ENCODE results near the gene NR5A1. TPM values are rescaled to one million over a fixed set of nuclear protein-coding genes. Genes with fewer than 3 reads are reported as not detected.

NR5A1 gene
- total and polyA plus RNA-seq, 2 of the 13 experiments (the other 11 are each of a cell fraction or from before 2014, with no cell fraction given) = 28.9 to 44.7 TPM

DNA sequence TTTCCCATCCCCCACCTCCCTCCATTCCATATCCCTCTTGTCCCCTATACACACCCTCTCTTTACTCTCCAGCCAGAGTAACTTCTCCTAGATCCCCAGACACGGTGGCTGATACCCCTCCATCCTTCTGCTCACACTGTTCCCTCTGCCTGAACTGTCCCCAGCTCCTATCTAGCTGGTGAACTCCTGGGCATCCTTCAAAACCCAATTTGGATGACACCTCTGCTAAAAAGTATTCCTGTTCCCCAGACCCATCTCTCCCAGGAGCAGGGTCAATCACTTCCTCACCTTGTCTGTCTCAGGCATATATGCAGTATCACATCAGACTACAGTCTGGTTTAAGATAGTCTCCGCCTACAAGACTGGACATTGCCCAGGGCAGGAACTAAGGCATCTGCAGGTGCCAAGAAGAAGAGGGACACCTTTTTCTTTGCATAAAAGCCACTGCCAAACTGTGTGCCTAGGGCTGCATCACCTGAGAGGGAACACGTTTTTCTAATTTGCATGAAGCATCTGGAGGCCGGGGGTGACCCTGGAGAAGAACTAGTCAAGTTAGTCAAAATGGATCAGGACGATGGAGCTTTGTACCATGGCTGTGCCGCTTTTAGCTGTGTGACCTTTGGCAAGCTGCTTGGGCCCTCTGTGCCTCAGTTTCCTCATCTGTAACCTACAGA lies 27.1 kb downstream of the NR5A1 start (continued):
- TF ChIP-seq ZBTB40 (IDR thresholded peaks at IDR 0.05) (no peak), ZBTB40 (CRISPR knock-in tag; IDR thresholded peaks at IDR 0.05) (0 out of 2 replicates have a peak, but pooled peaks have one; percentile 26), ZNF496 (CRISPR knock-in tag; IDR thresholded peaks at IDR 0.05; ENCODE audit: insufficient replicate concordance) (no peak), CTCF (CRISPR knock-in tag; IDR thresholded peaks at IDR 0.05) (no peak), YEATS2 (CRISPR knock-in tag; IDR thresholded peaks at IDR 0.05; ENCODE audit: borderline replicate concordance) (no peak), ZNF589 (CRISPR knock-in tag; conservative IDR thresholded peaks at IDR 0.05) (no peak), CREB3 (CRISPR knock-in tag; IDR thresholded peaks at IDR 0.05) (no peak), MAZ (IDR thresholded peaks at IDR 0.05; ENCODE audit: borderline replicate concordance, low read depth, low read length) (no peak), MAZ (CRISPR knock-in tag; IDR thresholded peaks at IDR 0.05; ENCODE audit: low read depth) (no peak), HMG20A (CRISPR knock-in tag; IDR thresholded peaks at IDR 0.05; ENCODE audit: borderline replicate concordance) (no peak), FOXP1 (IDR thresholded peaks at IDR 0.05) (no peak), FOXP1 (CRISPR knock-in tag; IDR thresholded peaks at IDR 0.05) (no peak), HNF4A (CRISPR knock-in tag; IDR thresholded peaks at IDR 0.05) (no peak)
- TF ChIP-seq, protein P1, sequence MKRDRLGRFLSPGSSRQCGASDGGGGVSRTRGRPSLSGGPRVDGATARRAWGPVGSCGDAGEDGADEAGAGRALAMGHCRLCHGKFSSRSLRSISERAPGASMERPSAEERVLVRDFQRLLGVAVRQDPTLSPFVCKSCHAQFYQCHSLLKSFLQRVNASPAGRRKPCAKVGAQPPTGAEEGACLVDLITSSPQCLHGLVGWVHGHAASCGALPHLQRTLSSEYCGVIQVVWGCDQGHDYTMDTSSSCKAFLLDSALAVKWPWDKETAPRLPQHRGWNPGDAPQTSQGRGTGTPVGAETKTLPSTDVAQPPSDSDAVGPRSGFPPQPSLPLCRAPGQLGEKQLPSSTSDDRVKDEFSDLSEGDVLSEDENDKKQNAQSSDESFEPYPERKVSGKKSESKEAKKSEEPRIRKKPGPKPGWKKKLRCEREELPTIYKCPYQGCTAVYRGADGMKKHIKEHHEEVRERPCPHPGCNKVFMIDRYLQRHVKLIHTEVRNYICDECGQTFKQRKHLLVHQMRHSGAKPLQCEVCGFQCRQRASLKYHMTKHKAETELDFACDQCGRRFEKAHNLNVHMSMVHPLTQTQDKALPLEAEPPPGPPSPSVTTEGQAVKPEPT (CRISPR knock-in tag; IDR thresholded peaks at IDR 0.05; ENCODE audit: low read depth) = no peak
- TF ChIP-seq, protein P2, sequence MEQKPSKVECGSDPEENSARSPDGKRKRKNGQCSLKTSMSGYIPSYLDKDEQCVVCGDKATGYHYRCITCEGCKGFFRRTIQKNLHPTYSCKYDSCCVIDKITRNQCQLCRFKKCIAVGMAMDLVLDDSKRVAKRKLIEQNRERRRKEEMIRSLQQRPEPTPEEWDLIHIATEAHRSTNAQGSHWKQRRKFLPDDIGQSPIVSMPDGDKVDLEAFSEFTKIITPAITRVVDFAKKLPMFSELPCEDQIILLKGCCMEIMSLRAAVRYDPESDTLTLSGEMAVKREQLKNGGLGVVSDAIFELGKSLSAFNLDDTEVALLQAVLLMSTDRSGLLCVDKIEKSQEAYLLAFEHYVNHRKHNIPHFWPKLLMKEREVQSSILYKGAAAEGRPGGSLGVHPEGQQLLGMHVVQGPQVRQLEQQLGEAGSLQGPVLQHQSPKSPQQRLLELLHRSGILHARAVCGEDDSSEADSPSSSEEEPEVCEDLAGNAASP (CRISPR knock-in tag; IDR thresholded peaks at IDR 0.05; ENCODE audit: borderline replicate concordance) = no peak
